IPS-20b (cell line): ENCODE results near the gene TOR1A.

Source experiments
- H3K27ac ChIP-seq: one replicate; pipeline ENCODE4 v1.5.1; 2013; ENCODE audit warnings: low read length
- H3K27me3 ChIP-seq: 2 replicates; pipeline ENCODE4 v1.6.1; 2013; ENCODE audit warnings: mild to moderate bottlenecking, low read length, inconsistent platforms; ENCODE audit not compliant: insufficient read depth
- H3K36me3 ChIP-seq: 2 replicates; pipeline ENCODE4 v1.6.1; 2013; ENCODE audit warnings: low read depth, mild to moderate bottlenecking, inconsistent platforms, low read length, moderate library complexity; ENCODE audit not compliant: insufficient read depth
- H3K4me1 ChIP-seq: 2 replicates; pipeline ENCODE4 v1.6.1; 2013; ENCODE audit warnings: mild to moderate bottlenecking, control low read depth, inconsistent platforms, low read length, moderate library complexity; ENCODE audit not compliant: insufficient read depth
- H3K4me3 ChIP-seq: 2 replicates; pipeline ENCODE4 v1.5.1; 2013; ENCODE audit warnings: mild to moderate bottlenecking, low read length, inconsistent platforms
- H3K9ac ChIP-seq: 2 replicates; pipeline ENCODE4 v1.6.1; 2013; ENCODE audit warnings: low read depth, mild to moderate bottlenecking, inconsistent platforms, low read length, moderate library complexity
- H3K9me3 ChIP-seq: 2 replicates; pipeline ENCODE4 v1.6.1; 2013; ENCODE audit warnings: mild to moderate bottlenecking, low read depth, low read length, inconsistent platforms; ENCODE audit not compliant: insufficient read depth

The TOR1A gene

DNA sequence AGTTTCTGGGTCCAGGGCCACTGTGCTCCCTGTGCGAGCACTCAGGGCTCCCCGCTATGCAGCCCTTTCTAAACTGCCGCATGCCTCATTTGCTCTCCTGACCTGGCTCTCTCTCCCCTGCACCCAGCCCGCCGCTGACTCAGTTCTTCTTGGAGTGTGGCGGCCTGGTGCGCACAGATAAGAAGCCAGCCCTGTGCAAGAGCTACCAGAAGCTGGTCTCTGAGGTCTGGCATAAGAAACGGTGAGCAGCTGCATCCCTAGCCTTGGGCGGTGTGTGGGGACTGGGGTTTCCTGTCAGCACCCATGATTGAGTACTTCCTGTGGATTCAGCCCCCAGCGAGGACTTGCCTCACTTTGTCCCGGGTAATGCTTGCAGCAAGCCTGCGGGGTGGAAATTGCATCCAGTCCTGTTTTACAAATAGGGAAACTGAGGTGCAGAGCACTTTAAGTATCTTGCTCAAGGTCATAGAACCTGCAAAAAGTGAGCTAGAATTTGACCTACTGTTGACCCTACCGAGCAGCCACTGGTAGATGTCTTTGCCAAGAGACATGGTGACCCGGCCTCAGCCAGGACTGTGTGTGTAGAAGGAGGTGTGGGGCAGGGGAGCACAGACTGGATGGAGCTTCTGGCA lies 39.2 kb upstream of the TOR1A start:
- no peak overlapping the region for H3K27ac ChIP-seq

DNA sequence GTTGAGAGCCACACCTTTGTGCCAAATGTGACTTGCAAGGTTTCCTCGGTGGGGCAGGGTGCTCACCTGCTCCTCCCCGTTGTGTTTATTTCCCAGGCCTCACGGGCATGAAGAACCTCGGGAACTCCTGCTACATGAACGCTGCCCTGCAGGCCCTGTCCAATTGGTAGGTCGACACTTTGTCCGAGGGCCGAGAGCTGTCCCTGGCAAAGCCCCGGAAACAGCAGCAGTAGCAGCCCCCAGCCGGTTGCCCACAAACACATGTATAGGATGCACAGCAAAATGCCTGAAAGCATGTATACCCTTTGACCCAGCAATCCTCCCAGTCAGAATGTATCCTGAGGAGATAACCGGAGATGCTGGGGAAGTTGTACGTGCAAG lies 37.5 kb upstream of the TOR1A start:
- H3K9me3 ChIP-seq, result no peaks in the 10 kb centered on the region
- no peak overlapping the region for H3K9ac ChIP-seq
- no peaks in the 10 kb centered on the region for H3K4me1 ChIP-seq
- H3K27me3 ChIP-seq, result no peaks in the 10 kb centered on the region
- no peak overlapping the region for H3K4me3 ChIP-seq
- peaks cover 17% of the 10 kb centered on the region for H3K36me3 ChIP-seq
- no peak overlapping the region for H3K27ac ChIP-seq

More for the DNA sequence above, 39.2 kb upstream of the TOR1A start:
- Histone ChIP-seq H3K27me3 (no peaks in the 10 kb centered on the region), H3K4me3 (no peak overlapping the region), H3K9me3 (no peaks in the 10 kb centered on the region), H3K4me1 (no peaks in the 10 kb centered on the region), H3K36me3 (peaks cover 14% of the 10 kb centered on the region), H3K9ac (no peak overlapping the region)

DNA sequence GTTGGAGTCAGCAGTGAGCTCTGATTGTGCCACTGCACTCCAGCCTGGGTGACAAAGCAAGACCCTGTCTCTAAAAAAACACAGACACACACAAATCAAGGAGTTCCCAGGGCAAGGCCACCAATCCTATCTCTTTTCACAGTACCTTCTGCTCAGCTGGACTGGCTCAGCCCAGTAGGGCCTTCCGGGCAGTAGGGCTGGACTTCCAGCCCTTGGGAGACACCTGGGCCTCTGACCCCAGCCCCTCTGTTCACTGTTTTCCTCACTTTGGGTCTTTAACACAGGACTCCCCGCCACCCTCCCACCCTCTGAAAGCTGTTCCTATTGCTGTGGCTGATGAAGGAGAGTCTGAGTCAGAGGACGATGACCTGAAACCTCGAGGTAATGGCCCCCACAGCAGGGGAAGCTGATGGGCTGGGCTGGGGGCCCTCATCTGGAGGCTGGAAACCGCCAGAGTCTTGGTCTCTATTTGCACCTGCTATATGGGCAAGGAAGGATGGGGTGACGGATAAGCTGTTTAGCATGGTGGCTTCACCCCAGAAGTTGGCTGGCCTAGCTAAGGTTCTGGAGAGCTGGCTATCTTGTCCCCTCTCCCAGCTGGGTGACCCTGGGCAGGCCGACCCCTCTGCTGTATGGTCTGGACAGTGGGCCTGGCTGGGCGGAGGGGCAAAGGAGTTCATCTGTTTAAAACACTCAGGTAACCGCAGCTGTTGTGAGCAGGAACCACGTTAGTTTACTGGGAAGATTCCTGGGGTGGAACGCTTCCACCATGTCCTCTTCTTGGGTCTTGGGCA lies 36.9 kb upstream of the TOR1A start:
- H3K4me3 ChIP-seq, result no peak overlapping the region
- no peaks in the 10 kb centered on the region for H3K27me3 ChIP-seq
- peaks cover 17% of the 10 kb centered on the region for H3K36me3 ChIP-seq
- H3K9me3 ChIP-seq, result no peaks in the 10 kb centered on the region
- no peak overlapping the region for H3K27ac ChIP-seq
- no peaks in the 10 kb centered on the region for H3K4me1 ChIP-seq
- H3K9ac ChIP-seq, result no peak overlapping the region

DNA sequence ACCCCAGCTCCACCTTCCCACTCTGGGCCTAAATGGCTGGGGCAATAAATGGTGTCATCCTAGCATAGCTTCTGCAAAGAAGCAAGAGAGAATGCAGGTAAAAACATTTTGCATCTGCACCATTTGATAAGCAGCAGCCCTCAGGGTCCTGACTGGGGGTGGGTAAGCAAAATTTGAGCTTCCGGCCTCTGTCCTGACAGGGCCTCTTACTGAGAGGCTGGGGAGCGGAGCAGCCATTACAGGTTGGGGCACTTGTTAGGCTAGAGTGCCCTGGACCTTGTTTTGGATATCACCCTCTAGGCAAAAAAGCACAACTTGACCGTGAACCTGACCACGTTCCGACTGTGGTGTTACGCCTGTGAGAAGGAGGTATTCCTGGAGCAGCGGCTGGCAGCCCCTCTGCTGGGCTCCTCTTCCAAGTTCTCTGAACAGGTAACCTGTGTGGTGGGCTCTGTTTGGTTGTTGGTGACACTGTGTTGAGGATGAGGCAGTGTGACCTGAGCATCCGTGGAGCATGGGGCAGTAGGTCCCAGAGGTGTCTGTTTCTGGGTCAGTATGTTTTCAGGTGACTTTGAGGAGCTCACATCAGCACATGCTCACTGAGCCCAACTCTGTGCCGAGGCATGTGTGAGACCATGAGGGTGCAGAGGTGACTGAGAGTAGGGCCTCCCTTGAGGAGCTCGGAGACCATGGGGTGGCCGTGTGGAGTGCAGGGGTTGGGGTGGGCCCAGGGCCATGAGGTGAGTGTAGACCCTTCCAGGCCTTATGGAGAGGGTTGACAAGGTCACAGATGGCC lies 34.4 kb upstream of the TOR1A start:
- H3K4me3 ChIP-seq, result no peak overlapping the region
- no peaks in the 10 kb centered on the region for H3K9me3 ChIP-seq
- H3K4me1 ChIP-seq, result no peaks in the 10 kb centered on the region
- peaks cover 18% of the 10 kb centered on the region for H3K36me3 ChIP-seq
- no peak overlapping the region for H3K9ac ChIP-seq
- H3K27ac ChIP-seq, result no peak overlapping the region
- no peaks in the 10 kb centered on the region for H3K27me3 ChIP-seq

DNA sequence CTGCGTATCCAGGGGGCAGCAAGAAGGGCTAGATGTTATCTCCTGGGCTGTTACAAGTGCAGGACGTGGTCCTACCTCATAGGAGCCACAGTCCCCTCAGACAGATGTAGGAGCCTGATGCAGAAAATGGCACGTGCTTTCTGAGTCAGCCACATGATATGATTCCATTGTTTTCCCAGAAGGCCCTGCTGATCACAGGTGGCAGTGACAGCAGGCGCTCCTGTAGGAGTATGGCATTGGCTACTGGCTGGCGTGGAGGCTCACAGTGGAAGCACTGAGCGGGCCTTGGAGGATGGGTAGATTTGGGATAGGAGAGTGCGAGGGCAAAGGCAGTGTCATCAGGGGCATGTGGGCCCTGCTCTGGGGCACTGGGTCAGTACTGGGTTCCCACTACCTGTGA lies 33.3 kb upstream of the TOR1A start:
- peaks cover 24% of the 10 kb centered on the region for H3K36me3 ChIP-seq
- H3K9ac ChIP-seq, result no peak overlapping the region
- H3K27ac ChIP-seq, result no peak overlapping the region
- no peaks in the 10 kb centered on the region for H3K9me3 ChIP-seq
- no peaks in the 10 kb centered on the region for H3K4me1 ChIP-seq
- H3K27me3 ChIP-seq, result no peaks in the 10 kb centered on the region
- H3K4me3 ChIP-seq, result no peak overlapping the region

DNA sequence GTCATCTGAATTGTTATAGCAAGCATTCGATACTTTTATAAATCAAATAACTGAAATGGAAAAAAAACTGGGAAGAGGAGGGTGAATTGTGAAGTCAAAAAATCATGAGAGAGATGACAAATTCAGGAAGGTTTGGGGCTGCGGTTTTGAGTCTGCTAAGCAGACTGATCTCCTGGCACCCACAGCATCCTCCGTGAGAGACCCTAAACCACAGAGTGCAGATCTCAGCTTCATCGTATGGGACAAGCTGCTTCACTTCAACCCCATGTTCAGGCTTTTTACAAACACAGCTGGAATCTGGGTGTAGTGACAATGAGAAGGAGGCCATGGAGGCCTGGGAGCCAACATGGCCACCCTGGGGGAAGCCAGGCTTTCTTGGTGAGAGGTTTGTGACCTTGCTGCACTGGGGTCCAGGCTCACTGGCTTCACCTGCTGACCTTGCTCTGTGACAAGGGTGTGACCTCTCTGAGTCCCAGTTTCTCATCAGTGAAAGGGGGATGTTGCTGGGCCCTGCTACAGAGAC lies 30.7 kb upstream of the TOR1A start:
- no peaks in the 10 kb centered on the region for H3K27me3 ChIP-seq
- no peaks in the 10 kb centered on the region for H3K9me3 ChIP-seq
- peaks cover 25% of the 10 kb centered on the region for H3K36me3 ChIP-seq
- no peak overlapping the region for H3K4me3 ChIP-seq
- no peaks in the 10 kb centered on the region for H3K4me1 ChIP-seq
- H3K9ac ChIP-seq, result no peak overlapping the region
- H3K27ac ChIP-seq, result no peak overlapping the region

DNA sequence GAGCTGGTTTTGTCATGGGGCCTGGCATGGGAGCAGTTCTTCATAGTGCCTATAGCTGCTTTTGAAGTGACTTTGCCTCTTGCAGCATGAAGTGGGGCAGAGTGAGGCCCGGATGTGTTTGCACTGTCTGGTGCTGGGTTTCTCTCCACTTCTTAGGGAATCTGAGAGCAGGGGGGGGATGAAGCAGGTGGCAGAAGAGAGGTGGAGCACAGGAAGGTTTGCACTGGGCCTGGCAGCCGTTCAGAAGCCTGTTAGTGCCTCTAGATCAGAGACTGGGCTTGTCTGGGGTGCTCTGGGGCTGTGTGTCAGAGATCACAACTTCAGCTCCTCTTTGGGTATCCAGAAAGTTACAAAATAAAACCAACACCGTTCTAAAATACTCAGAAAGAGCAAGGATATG lies 29.7 kb upstream of the TOR1A start:
- Histone ChIP-seq H3K9me3 (no peaks in the 10 kb centered on the region), H3K27ac (no peak overlapping the region), H3K36me3 (peaks cover 25% of the 10 kb centered on the region), H3K27me3 (no peaks in the 10 kb centered on the region), H3K9ac (no peak overlapping the region), H3K4me3 (no peak overlapping the region), H3K4me1 (no peaks in the 10 kb centered on the region)

DNA sequence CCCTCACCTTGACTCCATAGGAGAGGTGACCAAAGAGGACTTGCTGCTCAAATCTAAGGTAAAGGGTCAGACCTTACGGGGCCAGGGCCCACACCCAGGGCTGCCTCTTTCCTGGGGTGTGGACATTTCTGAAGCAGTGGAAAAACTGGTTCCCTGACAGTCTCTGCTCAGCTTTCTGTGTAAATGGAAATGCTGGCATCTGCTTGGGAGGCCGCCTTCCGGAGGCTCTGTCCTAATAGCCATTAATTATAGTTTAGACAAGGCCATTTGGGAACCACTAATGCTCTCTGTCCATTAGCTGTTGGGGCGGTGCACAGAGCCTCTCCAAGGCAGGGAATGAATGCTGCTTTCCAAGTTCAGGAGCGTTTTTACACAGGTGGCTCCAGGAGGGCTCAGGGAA lies 28.6 kb upstream of the TOR1A start:
- H3K9ac ChIP-seq, result no peak overlapping the region
- H3K36me3 ChIP-seq, result peaks cover 22% of the 10 kb centered on the region
- no peak overlapping the region for H3K27ac ChIP-seq
- no peaks in the 10 kb centered on the region for H3K27me3 ChIP-seq
- H3K9me3 ChIP-seq, result no peaks in the 10 kb centered on the region
- H3K4me3 ChIP-seq, result no peak overlapping the region
- H3K4me1 ChIP-seq, result no peaks in the 10 kb centered on the region

DNA sequence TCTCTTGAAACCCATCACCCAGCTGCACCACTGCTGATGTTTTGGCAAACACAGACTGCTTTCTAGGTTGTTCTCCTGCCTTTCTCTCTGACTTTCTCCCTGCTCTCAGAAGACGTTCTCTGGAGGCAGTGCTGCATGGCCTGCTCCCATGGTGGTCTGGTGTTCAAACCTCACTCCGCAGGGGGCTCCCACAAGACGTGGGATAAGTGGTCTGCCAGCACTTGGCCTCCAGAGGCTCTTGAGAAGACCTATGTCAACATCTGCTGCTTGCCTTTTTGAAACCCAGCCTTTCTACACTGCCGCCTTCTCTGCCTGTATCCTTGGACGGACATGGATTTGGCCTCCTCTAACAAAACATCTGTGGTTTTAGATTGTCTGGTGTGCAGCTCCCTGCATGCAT lies 27.9 kb upstream of the TOR1A start:
- H3K27ac ChIP-seq, result no peak overlapping the region
- no peaks in the 10 kb centered on the region for H3K4me1 ChIP-seq
- H3K36me3 ChIP-seq, result peaks cover 22% of the 10 kb centered on the region
- H3K4me3 ChIP-seq, result no peak overlapping the region
- no peaks in the 10 kb centered on the region for H3K27me3 ChIP-seq
- no peak overlapping the region for H3K9ac ChIP-seq
- no peaks in the 10 kb centered on the region for H3K9me3 ChIP-seq

DNA sequence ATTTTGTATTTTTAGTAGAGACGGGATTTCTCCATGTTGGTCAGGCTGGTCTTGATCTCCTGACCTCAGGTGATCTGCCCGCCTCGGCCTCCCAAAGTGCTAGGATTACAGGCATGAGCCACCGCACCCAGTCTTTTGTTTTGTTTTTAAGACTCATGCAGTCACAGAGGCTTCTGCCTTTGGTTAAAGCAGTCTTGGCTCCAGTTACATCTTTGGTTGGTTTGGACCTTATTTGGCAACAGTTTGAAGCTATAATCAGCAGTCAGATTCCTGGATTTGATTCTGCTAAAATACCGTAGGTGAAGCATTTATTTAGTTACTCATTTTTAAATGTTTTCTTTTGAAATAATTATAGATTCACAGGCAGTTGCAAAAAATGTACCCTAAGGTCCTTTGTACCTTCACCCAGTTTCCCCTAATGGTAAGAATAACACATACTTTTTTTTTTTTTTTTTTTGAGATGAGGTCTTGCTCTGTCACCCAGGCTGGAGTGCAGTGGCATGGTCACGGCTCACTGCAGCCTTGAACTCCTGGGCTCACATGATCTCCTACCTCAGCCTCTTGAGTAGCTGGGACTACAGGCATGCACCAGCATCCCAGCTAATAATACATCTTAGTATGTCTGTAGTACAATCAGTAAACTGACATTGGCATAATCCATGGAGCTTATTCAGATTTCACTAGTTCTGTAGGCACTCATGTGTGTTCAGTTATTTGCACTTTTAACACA lies 27.1 kb upstream of the TOR1A start:
- Histone ChIP-seq H3K36me3 (peaks cover 22% of the 10 kb centered on the region), H3K4me3 (no peak overlapping the region), H3K27me3 (no peaks in the 10 kb centered on the region), H3K27ac (no peak overlapping the region), H3K4me1 (no peaks in the 10 kb centered on the region), H3K9me3 (no peaks in the 10 kb centered on the region), H3K9ac (no peak overlapping the region)

DNA sequence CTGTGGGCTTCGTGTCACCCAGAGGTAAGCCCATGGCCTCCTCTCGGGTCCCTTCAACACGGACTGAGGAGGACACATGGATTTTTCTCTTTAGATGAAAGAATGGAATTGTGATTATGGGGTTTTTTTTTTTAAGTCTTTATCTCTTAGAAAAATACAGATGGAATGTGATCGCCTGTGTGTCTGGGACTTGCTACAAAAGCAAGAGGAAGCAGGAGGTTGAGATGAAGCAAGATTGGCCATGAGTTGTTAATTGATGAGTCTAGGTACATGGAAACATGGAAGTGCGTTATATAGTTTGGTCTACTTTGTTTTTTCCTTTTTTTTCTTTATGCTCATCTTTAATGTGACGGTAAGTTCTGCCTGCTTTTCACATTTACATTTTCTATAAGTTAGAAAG lies 26.0 kb upstream of the TOR1A start:
- H3K4me1 ChIP-seq, result no peaks in the 10 kb centered on the region
- H3K36me3 ChIP-seq, result peaks cover 22% of the 10 kb centered on the region
- H3K4me3 ChIP-seq, result no peak overlapping the region
- H3K27ac ChIP-seq, result no peak overlapping the region
- H3K27me3 ChIP-seq, result no peaks in the 10 kb centered on the region
- no peaks in the 10 kb centered on the region for H3K9me3 ChIP-seq
- no peak overlapping the region for H3K9ac ChIP-seq
